A673 (cell line): ENCODE results near the gene GPR32.

ENCODE experiments used
- EZH2 ChIP-seq: fragments of 200-600 bp; sonication (generic); IDR thresholded peaks from 2 replicates; pipeline ENCODE4 v1.6.1; 2017; ENCODE audit warnings: borderline replicate concordance, low read depth, mild to moderate bottlenecking, mixed read lengths, antibody characterized with exemption, low read length; ENCODE audit not compliant: poor library complexity, severe bottlenecking
- TF ChIP-seq, protein P1 (sequence below): fragments of 300-800, 200-600 bp; sonication (generic); conservative IDR thresholded peaks from 2 replicates; pipeline ENCODE4 v1.5.1; 2017; ENCODE audit warnings: low read depth, mild to moderate bottlenecking, antibody characterized with exemption, low read length, moderate library complexity, mixed read lengths

DNA sequence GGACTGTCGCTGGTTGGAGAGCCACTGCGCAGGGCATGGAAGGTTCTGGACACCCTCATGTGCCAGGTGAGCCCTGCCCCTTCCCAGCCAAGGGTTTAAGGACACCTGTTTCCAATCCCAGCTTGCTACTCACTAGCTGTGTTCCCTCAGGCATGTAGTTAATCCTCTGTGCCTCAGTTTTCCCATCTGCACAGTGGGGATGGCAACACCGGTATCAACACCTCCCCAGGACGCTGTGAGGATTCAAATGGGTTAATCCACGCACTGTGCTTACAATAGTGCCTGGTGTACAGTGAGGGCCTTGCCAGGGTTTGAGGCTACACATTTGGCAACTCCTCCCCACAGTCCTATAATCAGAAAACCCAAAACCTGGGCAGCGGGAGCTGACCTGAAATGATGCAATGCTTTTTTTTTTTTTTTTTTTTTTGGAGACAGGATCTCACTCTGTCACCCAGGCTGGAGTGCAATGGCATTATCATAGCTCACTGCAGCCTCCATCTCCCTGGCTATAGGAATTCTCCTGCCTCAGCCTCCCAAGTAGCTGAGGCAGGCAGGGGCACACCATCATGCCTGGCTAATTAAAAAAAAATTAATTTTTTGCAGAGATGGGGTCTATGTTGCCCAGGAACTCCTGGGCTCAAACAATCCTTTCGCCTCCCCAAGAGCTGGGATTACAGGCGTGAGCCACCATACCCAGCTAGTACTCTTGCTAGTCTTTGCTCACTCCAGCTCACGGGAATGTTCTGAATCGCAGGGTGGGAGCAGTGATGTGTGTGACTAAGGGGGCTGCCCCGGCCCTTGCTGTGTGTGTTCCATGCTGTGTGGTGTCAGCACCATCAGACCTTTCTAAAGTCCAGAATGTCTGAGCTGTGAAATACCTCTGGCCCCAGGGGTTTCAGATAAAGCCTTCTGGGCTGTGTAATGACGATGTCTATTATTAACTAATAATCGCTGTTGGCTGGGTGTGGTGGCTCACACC lies 22.3 kb downstream of the GPR32 start:
- TF ChIP-seq, protein P1, sequence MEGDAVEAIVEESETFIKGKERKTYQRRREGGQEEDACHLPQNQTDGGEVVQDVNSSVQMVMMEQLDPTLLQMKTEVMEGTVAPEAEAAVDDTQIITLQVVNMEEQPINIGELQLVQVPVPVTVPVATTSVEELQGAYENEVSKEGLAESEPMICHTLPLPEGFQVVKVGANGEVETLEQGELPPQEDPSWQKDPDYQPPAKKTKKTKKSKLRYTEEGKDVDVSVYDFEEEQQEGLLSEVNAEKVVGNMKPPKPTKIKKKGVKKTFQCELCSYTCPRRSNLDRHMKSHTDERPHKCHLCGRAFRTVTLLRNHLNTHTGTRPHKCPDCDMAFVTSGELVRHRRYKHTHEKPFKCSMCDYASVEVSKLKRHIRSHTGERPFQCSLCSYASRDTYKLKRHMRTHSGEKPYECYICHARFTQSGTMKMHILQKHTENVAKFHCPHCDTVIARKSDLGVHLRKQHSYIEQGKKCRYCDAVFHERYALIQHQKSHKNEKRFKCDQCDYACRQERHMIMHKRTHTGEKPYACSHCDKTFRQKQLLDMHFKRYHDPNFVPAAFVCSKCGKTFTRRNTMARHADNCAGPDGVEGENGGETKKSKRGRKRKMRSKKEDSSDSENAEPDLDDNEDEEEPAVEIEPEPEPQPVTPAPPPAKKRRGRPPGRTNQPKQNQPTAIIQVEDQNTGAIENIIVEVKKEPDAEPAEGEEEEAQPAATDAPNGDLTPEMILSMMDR: no peak
- TF ChIP-seq EZH2: no peak
